GM18519 (cell line): Measurements from ENCODE around the gene EMC8.

ENCODE experiments used
- ATAC-seq: cut with Tn5 transposase; IDR thresholded peaks from one replicate; pipeline ENCODE4 v1.9.1; 2021; ENCODE audit warnings: mild to moderate bottlenecking, moderate library complexity; ENCODE audit not compliant: unreplicated experiment, low FRiP score

The EMC8 gene

DNA sequence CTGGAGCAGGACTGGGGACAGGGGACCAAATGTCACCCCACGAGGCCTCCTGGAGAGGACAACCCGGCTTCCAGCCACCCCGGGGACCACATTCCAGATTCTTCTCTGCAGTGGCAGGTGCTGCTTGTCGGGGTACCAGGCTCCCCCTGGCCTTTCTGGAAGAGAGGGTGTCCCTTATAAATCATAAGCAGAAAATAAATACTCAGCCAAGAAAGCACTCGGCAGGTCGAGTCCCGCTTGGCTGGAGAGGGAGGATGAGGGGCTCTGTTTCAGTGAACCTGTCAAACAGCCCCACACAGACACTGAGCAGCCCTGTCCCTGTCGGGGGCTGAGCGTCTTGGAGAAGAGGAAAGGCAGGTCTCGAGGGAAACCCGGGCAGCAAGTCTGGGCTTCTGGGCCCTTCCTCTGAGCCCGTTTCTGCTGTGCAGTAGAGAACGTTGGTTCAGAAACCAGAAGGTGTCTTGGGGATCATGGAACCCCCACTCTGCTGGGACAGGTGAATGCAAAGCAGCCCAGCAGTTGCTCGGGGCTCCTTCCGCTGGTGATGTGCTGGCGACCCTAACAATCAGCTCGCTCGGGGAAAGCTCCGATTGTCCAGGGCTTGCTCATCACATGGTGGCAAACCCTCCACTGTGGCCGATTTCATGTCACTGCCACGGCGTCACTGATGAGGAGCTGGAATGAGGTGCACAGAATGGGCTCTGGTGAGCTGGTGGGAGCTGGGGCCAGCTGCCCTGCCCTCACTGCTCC is 36.8 kb upstream of the EMC8 start:
- ATAC-seq, result no peak

DNA sequence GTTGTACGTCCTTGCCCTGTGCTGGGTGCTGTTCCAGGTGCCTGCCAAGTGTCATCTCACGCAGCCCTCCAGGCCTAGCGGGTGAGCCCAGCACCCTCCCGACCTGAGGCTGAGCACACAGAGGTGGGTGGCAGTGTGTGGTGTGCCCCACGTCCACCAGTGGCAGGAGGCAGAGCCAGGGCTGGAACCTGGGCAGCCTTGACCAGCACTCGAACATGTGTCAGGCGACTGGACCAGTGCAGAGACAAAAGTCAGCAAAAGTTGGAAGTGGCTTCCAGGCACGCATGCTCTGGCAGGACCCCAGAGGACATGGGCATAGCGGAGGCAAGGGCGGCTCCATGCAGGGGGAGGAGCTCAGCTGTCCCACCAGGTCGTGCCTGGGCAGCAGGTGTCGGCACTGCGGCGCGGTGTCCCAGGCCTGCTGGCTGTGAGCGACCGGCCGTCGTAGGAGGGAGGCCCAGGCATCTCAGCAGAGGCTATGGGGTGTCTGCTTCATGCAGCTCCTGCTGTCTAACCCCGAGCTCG is 35.9 kb upstream of the EMC8 start:
- ATAC-seq, result no peak

DNA sequence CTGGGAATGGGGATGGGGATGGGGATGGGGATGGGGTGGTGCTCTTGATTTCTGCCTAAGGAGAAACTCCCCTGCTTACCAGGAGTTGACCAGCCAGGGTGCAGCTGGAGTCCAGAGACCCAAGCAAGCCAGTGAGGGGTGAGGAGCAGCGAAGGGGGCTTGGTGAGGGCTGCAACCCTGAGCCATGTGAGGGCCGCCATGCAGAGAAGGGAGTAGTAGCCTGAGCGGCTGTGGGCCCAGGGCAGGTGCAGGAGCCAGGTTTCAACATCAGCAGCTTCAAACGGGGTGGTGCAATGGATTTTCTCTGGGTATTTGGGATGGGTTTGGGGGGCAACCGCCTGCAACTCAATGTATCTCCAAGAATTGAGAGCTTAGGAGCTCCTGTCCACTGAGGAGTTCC is 35.4 kb upstream of the EMC8 start:
- ATAC-seq, result no peak

DNA sequence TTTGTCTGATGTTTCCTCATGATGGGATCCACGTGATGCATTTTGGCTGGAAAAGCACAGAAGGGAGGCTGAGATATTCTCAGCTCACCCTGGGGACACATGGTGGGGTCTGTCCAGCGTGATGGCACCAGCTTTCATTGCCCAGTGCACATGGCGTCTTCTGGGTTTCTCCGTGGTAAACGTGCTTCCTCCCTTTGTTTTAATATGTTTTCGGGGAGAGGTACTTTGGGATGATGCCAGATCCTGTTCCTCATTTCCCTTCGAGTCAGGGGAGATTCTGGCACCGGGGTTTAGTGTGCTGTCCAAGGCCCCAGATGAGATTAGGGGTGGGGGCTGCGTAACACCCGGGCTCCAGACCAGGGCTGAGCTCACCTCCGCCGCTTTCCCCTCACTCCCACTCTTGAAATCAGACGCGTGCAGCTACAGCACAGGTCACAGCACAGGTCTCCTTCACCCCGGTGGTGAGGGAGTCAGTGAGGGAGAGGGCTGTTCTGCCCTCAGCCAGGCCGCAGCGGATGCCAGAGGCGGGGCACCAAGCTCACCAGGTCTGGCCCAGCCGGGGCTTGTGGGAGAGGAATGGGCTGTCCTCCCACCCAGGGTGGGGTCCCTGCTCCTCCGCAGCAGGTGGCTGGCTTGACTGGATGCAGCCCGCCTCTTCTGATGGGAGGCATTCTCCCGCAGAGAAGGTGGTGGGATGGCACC is 34.0 kb upstream of the EMC8 start:
- no peak for ATAC-seq

DNA sequence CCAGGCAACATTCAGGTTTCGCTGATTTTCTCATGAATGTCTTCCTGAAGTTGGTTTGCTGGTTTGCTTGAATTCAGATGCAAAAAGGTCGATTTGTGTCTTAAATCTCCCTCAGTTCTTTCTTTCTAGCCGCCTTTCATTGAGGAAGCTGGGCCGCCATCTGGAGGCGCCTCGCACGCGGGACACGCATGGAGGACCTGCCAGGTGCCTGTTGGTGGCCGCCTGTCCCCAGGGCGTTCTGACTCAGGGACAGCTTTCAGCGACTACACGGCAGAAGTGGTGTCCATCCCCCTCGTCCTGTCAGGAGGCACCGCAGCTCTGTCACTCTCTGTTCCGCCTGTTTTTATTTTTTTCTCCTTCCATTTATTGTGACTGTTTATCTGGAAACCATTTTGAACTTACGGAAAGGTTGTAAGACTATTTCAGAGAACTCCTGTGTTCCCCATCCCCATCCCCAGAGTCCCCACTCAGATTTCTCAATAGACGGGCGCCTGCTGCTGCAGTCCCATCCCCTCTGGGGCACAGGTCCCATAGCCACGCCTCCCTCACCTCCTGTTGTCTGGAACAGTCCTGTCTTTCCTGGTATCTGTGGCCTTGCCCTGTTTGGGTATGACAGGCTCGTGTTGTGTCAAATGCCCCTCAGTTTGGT is 33.4 kb upstream of the EMC8 start:
- no peak for ATAC-seq

DNA sequence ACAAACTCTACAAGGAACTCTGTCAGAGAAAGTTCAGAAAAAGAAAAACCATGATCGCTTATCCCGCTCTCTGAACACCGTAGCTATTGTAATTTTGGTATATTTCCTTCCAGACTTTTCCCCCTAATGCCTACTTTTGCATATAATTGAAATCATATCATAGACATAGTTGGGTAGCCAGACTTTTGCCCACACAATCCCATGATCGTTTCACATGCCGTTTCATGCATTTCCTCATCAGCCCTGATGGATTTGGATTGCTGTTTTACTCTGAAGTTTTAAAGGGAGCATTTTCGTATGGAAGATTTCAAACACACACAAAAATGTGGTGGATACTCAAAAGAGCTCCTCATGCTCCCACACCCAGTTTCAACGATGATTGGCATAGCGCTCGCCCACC is 31.5 kb upstream of the EMC8 start:
- ATAC-seq, result no peak

DNA sequence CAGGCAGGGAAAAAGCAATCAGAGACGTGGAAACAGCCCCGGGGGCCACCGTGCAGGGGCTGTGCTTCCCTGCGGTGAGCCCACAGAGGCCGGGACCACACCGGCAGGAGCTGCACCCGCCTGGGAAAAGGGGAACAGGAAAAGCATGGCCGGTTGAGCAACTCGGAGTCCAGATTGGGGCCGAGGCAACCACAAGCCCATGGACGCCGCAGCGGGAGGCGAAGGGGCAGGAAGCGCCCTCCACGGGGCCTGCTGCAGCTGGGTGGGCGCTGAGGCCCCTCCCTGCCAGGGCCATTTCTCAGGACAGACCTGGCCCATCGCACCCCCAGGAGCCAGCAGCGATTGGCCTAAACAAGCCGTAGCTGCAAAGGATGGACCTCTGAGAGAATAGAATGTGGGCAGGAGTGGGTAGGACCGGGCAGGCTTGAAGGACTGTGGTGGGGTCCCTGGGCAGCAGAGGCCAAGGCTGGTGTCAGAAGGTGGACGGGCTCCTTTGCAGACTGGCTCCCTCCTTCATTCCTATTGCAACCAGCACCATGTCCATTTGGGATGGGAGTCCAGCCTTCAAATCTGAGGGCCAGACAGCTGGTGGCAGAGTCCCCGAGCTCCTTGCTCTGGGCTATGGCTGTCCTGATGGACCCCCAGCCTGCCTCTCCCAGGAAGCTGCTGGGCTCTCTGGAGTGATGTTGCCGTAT is 30.6 kb upstream of the EMC8 start:
- no peak for ATAC-seq

DNA sequence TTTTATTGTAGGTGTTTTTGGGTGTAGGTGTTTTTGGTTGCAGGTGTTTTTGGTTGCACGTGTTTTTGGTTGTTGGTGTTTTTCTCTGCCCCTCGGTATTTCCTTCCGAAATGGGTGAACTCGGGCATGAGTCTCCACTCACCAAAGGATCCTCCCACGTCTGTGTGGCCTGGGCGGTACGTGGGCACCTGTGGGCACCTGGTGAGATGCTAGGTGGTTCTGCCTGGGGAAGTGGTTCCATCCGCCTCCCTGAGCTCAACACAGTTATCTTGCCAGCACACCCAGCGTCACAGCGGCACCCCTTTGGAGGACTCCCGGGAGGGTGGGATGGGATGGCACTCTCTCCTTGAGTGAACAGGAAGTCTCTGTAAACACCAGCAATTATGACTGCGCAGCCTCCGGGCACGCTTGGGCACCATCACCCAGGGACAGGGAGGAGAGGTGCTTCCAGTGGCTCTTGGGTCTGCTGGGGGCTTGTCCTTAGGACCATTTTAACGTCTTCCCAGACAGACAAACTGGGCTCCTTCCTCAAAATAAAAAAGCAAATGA is 29.9 kb upstream of the EMC8 start:
- no peak for ATAC-seq

DNA sequence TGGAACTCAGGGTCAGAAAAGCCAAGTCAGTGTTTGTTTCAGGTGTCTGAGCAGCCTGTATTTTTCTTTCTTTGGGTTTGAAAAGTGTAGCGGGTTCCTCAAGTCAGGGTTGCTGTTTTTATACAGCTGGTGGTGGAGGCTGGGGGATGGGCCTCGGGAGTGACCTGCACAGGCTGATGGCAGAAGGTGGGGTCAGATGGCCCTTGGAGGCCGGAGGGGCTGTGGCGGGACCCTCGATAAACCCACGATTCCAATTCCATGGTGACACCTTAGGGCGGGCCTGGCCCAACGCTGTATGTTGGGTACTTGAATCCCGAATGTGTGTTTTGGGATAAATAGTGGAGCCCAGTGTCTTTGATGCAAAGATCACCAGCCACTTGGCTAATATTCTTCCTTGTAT is 28.8 kb upstream of the EMC8 start:
- no peak for ATAC-seq

DNA sequence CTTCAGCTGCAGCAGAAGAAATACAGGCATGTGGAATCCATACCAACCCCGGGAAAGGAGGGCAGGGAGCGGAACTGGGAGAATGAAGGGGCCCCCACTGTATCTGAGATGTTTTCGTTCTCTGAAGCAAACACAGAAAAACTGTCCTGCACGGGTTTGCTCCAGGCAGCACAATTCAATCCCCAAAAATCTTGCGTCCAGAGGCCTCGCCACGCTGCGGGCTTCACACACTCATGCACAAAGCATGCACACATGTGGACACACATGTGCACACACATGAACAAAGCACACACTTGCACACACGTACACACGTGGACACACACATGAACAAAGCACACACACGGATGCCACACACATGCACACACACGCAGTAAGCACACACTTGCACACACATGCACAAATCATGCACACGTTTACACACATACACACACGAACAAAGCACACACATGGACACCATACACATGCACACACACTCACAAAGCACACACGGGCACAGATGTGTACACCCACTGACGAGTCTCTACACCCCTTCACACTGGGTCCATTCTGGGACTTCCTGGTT is 27.4 kb upstream of the EMC8 start:
- no peak for ATAC-seq

DNA sequence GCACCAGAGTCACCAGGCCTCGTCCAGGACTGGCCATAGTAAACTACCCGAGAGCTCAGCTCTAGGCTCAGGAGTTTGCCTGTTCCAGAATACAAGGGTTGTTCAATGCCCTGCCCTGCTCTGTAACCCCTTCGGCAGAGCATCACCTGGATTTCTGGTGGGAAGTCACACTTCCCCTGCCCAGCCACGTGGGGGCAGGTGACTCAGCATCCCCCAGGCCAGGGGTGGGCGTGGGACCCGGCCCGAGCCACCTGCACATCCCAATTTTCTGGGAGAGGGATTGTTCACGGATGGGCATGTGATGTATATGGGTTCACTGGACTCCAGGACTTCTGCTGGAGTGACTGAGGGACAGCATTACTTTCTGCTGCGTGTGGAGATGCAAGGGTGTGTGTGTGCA is 26.0 kb upstream of the EMC8 start:
- ATAC-seq, result no peak

DNA sequence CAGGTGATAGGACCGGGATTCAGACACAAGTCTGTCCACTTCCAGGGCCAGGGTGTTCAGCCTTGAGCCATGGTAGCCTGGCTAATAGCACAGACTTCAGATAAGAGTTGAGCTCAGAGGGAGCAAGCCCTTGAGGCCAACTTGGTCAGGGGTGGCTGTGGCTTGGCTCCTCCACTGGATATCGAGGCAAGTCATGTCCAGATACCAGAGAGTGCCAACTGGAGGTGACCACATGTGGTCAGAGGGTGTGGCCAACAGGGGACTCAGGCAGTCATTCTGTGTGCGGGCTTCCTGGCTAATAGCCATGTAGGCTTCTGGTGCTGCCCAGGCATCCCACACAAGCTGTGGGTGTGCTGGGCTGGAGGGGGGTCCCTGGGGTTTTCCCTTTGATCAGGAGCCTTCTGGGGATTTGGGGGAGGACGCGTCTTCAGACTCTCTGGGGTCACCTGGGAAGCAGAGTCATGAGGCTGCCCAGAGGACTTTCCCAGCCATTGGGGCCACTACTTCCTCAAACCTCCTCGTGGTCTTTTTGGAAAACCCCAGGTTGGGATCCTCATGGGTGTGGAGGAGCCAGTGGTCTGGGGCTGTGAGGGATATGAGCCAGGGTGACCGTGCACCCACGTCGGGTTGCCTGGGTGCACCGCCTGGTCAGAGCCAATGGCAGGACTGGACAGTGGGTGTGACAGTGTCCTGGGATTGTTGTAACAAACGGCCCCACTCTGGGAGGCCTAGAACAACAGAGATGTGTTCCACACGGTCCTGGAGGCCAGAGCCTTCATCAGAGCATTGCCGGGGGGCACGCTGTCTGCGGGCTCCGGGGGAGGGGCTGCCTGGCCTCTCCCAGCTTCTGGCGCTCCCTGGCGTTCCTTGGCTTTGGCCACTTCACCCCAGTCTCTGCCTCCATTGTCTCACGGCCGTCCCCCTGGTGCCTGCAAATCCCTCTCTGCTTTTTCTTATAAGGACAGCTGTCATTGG is 25.1 kb upstream of the EMC8 start:
- no peak for ATAC-seq

DNA sequence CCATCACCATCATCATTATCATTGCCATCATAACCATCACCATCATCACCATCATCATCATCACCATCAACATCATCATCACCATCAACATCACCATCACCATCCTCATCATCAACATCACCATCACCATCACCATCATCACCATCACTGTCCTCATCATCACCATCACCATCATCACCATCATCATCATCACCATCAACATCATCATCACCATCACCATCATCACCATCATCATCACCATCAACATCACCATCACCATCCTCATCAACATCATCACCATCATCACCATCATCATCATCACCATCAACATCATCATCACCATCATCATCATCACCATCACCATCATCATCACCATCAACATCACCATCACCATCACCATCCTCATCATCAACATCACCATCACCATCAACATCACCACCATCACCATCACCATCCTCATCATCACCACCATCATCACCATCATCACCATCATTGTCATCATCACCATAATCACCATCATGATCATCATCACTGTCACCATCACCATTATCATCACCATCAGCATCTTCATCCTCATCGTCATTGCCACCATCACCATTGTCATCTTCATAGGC is 24.1 kb upstream of the EMC8 start:
- no peak for ATAC-seq

DNA sequence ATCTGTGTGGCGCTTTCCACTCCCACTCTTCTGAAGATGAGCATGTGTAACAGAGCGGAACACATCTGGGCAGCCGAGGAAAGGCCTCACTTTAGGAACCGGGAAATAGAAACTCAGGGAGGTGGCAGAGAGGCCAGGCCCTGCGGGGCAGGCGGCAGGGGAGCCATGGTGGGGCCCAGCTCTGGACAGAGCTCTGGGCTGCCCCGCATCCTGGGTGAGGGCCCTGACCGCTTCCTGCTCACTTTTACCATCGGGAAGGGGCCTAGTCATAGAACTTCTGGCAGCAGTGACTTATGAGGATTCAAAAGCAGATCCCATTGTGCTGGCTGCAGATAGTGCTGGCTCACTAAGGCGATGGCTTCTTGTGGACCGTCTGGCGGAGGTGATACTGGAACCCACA is 22.8 kb upstream of the EMC8 start:
- ATAC-seq, result no peak

DNA sequence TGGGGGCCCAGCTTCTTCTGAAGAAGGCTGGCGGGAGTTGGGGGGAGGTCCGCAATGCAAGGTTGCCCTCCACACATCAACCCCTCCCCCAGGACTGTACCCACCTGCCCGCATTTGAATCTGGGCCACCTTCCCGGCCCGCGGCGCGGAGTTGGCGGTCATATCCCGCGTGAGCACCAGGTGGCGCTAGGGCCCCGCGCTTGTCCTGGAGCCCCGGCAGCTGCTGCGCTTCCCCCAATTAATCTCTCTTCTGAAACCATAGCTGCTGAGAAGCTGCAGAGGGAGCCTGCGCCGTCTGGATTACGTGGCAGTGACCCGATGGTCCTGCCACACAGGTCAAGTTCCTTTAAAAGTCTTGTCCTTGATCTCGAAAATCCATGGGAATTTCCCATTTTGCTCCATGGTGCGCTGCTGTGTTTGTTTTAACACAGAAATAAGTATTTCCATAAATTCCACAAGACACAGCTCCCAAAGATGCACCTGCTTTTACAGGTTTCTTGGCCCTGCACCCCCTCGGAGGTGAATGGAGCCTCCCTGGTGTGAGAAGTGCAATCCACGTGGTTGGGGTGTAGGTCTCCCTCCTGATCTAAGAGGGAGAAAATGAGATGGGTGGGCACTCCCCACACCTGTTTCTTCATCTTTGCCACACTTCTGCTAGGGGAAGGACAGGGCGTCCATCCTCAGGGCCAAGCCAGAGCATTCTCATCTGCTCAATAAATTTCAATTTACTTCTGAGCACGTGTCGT is 22.2 kb upstream of the EMC8 start:
- ATAC-seq, result peak; percentile 50

DNA sequence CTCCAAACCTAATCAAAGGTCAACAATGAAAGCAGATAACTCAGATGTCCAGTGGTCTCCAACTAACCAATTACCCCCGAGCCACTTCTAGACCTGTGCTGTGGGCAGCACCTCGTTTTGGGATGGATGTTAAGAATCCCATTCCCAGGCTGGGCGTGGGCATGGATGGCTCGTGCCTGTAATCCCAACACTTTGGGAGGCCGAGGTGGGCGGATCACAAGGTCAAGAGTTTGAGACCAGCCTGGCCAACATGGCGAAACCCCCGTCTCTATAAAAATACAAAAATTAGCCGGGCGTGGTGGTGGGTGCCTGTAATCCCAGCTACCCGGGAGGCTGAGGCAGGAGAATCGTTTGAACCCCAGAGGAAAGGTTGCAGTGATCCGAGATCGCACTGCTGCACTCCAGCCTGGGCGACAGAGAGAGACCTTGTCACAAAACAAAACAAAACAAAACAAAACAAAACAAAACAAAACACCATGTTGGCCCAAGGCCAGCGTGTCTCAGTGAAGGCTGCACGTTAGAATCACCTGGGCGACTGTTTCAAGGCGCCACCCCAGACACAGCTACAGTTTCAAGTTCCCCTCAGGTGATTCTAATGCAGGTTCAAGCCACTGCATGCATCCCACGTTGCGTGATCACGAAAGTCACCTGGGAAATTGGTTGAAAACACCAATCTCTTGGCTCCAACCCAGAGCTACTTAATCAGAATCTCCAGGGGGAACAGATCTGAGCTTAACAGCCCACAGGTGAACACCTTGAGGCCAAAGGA is 21.4 kb upstream of the EMC8 start:
- ATAC-seq, result no peak

DNA sequence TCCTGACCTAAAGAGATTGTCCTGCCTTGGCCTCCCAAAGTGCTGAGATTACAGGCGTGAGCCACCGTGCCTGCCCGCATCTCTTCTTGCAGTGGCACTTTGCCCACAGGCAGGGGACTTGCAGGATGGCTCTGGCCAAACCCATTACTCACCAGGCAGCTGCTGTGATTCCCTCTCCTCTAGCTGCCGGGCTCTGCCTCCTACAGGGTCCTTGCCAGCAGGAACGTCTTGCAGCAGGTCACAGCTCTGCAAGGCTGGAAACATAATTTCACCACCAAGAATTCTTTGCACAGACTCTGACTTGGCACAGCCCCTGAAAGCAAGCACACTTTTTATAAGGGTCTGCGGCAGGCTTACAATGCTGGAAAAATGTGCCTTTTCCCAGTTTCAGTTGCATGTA is 20.4 kb upstream of the EMC8 start:
- no peak for ATAC-seq
